HG02798 (cell line): Measurements from ENCODE around the gene AGBL1.
"Not testable (repeated sequence)": the region's sequence is repeated elsewhere in the genome, so short reads cannot be mapped to it uniquely, and the experiment has no call there.

Experiments
- ATAC-seq: cut with Tn5 transposase; IDR thresholded peaks from one replicate; pipeline ENCODE4 v1.9.1; 2021; ENCODE audit warnings: mild to moderate bottlenecking; ENCODE audit not compliant: unreplicated experiment, poor library complexity

AGBL1 gene

GRCh38 chr15:86082619-86083380 is 3.1 kb downstream of the AGBL1 start:
- ATAC-seq = no peak

DNA sequence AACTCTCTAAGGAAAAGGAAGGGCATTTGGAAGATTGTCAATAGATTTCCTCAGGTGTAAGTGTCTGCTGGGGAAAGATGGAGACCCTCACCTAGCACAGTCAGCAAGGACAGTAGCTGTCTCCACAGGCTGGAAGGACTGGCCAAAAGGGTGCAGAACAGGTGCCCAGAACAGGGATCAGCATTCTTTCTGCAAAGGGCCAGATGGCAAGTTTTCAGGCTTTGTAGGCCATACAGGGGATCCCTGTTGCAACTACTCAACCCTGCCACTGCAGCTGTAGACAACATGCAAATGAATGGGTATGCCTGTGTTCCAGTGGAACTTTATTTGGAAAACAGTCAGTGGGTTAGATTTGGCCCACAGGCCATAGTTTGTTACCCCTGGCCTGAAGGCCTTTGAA is 8.1 kb downstream of the AGBL1 start:
- ATAC-seq = no peak

DNA sequence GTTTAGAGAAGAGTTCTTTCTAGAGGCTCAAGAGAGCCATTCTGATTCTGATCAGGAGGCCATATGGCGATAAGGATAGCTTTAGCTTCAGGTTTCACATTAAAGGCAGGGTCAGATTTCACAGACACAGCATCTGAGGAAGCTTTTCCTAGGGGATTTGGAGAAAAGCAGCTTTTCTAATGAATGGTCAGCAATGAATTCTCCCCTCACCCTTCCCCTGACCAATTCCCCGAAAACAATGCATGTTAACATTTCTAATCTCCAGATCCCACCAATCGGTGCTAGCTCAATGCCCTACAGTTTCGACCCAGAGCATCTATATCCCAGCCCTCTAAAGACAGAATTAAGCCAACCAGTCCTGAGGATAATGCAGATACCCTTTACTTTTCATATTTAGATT is 9.8 kb downstream of the AGBL1 start:
- no peak for ATAC-seq

DNA sequence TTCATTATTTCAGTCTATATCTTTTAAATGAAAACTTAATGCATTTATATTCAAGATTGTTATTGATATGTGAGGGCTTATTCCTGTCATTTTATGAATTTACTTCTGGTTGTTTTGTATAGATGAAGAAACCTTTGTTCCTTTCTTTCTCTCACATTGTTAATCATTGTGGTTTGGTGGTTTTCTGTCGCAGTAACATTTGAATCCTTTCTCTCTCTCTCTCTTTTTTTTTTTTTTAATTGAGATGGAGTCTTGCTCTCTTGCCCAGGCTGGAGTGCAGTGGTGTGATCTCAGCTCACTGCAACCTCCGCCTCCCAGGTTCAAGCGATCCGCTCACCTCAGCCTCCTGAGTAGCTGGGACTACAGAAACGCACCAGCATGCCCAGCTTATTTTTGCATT is 22.1 kb downstream of the AGBL1 start:
- ATAC-seq = no peak

DNA sequence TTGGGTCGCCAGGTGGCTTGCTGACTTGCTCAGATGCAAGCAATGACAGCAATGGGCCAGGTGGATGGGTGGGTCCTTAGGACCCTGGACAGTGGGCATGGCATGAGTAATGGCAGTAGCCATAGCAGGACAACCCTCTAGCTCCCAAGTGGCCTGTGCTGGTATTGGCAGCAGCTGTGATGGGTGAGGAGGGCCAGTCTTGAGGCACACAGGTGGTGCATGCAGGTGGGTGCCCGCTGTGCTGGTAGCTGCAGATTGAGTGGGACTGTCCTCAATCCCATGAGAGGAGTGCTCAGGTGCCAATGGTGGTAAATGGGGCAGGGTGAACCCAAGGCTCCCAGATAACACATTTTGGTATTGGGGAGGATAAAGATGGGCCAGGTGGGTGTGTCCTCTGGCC is 24.2 kb downstream of the AGBL1 start:
- ATAC-seq = no peak

DNA sequence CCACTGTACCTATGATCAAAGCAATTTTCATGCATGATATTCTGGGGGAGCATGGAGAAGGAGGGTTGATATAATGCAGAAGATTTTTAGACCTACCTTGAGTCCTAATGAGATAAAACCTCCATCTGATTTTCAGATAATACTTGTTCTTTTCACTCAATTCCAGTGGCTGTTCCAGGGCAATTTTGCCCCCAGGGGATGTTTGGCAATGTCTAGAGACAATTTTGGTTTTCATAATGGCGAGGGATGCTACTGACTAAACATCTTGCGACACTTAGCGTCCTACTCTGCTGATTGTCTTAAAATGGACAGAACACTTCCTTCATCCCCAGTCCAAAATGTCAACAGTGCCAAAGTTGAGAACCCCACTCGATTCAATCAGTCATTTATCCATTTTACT is 26.6 kb downstream of the AGBL1 start:
- no peak for ATAC-seq

GRCh38 chr15:86115145-86115801 is 35.6 kb downstream of the AGBL1 start:
- ATAC-seq = no peak

DNA sequence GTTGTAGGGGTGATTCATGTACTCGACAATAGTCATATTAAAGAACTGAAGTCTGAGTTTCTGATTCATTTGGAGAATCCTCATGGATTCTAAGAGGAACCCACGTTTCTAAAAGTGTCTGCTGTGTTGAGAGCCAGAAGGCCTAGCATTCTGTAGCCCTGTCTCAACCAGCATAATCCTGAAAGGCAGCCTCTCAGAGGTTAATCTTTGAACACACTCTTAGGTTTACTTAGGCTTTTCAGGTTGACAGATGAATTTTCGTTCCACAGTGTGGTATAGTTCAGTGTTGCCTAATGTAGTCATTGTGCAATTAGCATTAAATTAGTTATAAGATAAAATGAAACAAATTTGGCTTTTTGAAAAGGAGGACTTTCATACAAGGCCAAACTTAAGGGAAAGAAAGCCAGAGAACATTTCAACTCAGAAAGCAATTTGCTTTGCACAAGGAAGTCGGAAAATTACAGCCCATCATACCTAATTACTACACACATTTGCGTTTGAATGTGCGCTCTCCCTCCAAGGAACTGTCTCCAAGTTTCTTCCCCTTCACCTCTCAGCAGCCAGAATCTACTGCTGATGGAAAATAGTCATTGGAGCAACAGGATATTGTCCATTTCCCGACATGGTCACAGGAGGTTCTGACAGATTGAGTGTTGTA is 42.0 kb downstream of the AGBL1 start:
- ATAC-seq = no peak

- not testable (repeated sequence) for ATAC-seq
These were observed 43.2 kb downstream of the AGBL1 start for GRCh38 chr15:86122691-86123391.

DNA sequence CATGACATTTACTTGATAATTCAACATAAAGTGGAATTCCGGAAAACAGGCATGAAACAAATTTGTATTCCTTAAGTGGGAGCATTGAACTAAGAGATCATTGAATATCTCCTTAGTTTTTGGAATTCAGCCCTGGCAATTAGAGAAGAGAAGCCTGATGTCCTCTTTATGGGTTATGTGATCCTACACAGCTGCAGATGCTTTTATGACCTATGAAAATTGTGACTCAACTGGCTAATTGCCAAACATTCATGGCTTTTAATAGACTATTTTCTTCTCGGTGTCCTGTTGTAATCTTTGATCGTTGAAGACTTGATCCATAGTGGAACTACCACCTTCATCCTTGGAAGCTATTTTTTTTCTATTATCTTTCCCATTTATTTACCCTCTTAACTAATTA is 46.1 kb downstream of the AGBL1 start:
- ATAC-seq = no peak

GRCh38 chr15:86127547-86127946 is 47.9 kb downstream of the AGBL1 start:
- ATAC-seq = no peak

DNA sequence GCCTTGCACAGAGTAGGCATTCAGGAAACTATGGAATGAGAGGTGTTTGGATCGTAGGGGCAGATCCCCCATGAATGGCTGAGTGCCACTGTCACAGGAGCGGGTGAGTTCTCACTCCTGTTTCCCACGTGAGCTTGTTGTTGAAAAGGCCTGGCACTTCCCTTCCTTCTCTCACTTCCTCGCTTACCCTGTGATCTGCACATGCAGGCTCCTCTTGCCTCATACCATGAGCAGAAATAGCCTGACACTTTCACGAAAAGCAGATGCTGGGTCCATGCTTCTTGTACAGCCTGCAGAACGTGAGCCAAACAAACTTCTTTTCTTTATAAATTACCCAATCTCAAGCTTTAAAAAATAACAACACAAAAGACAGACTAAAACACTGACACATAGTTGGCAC is 55.4 kb downstream of the AGBL1 start:
- no peak for ATAC-seq

GRCh38 chr15:86136861-86137260 is 57.2 kb downstream of the AGBL1 start:
- ATAC-seq = no peak

DNA sequence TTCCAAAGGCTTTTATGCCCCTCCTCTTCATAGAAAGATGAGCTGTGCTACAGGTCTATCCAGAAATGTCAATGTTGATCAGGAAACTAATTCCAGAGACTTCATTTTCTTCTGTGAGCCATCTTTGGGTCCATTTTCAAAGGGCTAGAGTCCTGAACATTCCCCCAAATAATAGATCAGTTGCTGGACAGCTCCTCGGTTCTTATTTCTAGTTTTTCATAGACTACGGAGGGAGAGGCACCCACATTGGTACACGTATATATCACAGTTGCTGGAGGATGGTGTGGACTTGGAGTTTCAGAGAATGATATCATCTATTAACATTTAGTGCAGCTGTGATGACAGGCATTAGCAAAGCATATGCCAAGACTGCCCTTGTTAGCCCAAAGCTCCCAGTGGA is 59.1 kb downstream of the AGBL1 start:
- ATAC-seq = no peak

- no peak for ATAC-seq
These were observed 60.2 kb downstream of the AGBL1 start for GRCh38 chr15:86139828-86140227.

- ATAC-seq = no peak
These were observed 75.0 kb downstream of the AGBL1 start for GRCh38 chr15:86154705-86155104.

DNA sequence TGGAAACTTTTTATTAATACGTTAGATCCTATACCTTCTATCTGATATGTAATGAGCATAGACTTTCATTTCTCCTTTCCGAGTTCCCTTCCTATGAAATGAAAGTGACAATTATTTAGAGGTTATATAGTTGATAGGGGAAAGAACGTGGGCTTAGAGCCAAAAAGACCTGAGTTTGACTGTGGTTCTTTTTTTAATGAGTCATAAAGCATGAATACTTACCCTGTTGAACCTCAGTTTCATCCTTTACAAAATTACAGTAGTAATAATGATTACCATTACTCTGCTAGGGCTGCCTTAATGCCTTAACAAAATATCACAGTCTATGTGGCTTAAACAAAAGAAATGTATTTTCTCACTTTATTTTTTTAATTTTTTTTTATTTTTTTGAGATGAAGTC is 75.9 kb downstream of the AGBL1 start:
- no peak for ATAC-seq

DNA sequence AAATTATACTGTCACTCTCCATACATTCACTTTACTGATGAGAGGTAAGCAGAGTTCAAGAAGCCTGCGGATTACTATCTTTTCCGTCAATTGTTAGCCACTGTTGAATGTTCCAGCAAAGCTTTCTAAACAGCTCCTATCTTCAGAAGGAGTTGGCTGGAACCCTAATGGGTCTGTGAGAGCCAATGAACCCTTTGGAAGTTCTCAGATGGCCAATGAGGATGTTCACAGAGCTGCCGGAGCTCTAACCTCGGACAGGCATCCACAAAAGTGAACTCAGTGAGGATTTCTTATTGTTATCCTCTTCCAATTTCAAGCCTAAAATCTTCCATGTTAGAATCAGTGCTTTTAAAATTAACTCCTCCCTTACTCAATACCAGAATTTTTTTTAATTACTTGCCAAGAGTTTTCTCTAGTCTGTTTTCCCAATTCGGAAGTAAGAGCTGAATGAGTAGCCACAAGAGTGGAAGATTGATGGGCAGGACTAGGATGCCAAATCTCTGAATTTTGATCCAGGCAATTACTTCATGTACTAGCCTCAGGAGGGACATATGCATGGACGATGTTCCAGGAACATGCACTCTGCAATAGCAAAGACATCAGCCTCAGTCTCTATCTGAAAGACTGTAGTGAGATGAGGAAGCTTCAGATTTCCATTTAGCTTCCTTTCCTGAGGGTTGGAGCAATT is 78.1 kb downstream of the AGBL1 start:
- ATAC-seq = no peak

DNA sequence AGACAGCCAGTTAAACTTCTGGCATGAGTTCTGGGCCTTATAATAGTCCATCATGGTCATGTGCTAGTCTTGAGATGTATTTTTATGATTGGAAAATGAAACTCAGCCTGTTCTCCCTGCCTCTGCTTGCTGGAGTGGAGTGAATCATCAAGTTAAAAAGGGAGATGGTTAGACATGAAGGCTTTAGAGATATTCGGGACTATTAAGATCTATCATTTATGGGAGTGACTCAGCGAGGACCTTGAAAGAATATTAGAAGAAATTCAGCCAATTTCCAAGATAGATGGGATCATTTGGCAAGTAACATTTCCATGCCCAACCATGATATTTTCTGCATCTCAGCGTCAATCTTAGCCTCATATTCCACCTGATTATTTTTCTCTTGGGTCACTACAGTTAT is 79.8 kb downstream of the AGBL1 start:
- ATAC-seq = no peak

GRCh38 chr15:86161250-86161649 is 81.6 kb downstream of the AGBL1 start:
- no peak for ATAC-seq
